Measurements from ENCODE around the gene ATP1B2.
A peak's percentile ranks its signal among the peaks of the same experiment; 100 is the strongest.

Gene ATP1B2

GRCh38 chr17:7685533-7686221, 35.0 kb downstream of the ATP1B2 start:
- DNase-seq (ENCODE audit: low spot score) = peak; percentile 97

GRCh38 chr17:7686222-7687071, 35.7 kb downstream of the ATP1B2 start:
- peak; percentile 89 for DNase-seq (ENCODE audit: low spot score)

- DNase-seq (ENCODE audit: low spot score) = peak; percentile 98
Measured at GRCh38 chr17:7687072-7687907, 36.6 kb downstream of the ATP1B2 start, which contains the start of gene TP53. Gene TP53, minus strand, starts transcription at chr17:7687490. Its CDS starts 10,896 bp downstream, at chr17:7676594.

- DNase-seq (ENCODE audit: low spot score) = peak; percentile 98
Measured at GRCh38 chr17:7687908-7688807, 37.4 kb downstream of the ATP1B2 start, which contains the start of gene WRAP53. Gene WRAP53, plus strand, starts transcription at chr17:7688477. Its CDS starts 172 bp downstream, at chr17:7688649.

GRCh38 chr17:7688808-7689316, 38.1 kb downstream of the ATP1B2 start:
- DNase-seq (ENCODE audit: low spot score) = no peak

GRCh38 chr17:7695586-7695985, 44.9 kb downstream of the ATP1B2 start:
- no peak for DNase-seq (ENCODE audit: low spot score)

- DNase-seq (ENCODE audit: low spot score) = no peak
Measured at GRCh38 chr17:7697828-7698588, 47.3 kb downstream of the ATP1B2 start.

GRCh38 chr17:7700510-7700909, 49.8 kb downstream of the ATP1B2 start:
- no peak for DNase-seq (ENCODE audit: low spot score)

GRCh38 chr17:7701681-7702080, 51.0 kb downstream of the ATP1B2 start:
- no peak for DNase-seq (ENCODE audit: low spot score)

- DNase-seq (ENCODE audit: low spot score) = no peak
Measured at GRCh38 chr17:7702776-7703175, 52.0 kb downstream of the ATP1B2 start.

GRCh38 chr17:7703584-7704479, 53.1 kb downstream of the ATP1B2 start:
- DNase-seq (ENCODE audit: low spot score) = peak; percentile 32

- DNase-seq (ENCODE audit: low spot score) = no peak
Measured at GRCh38 chr17:7704601-7705268, 54.0 kb downstream of the ATP1B2 start, which contains the start of gene EFNB3. Gene EFNB3, plus strand, starts transcription at chr17:7705202. Its CDS starts 397 bp downstream, at chr17:7705599.

GRCh38 chr17:7705269-7706255, 54.8 kb downstream of the ATP1B2 start:
- no peak for DNase-seq (ENCODE audit: low spot score)

- no peak for DNase-seq (ENCODE audit: low spot score)
Measured at GRCh38 chr17:7706631-7707354, 56.1 kb downstream of the ATP1B2 start.

Measured in RKO (cell line).